Panc1 (cell line): ENCODE data around the gene BBS9.

ENCODE experiments used
- CTCF ChIP-seq: fragments of 450-650 bp; IDR thresholded peaks from 2 replicates; pipeline ENCODE4 v1.5.1; 2017; ENCODE audit warnings: mild to moderate bottlenecking
- POLR2AphosphoS5 ChIP-seq: IDR thresholded peaks from 2 replicates; pipeline ENCODE4 v1.6.1; 2012; ENCODE audit warnings: mild to moderate bottlenecking, low read depth, low read length, moderate library complexity
- REST ChIP-seq, 2 experiments: IDR thresholded peaks; 2 replicates each; pipeline ENCODE4 v1.6.1; 2011 to 2012; ENCODE audit warnings: low read depth in 2 of 2, control low read depth in 1 of 2, low read length in 1 of 2, mild to moderate bottlenecking in 1 of 2, moderate library complexity in 1 of 2; ENCODE audit not compliant: insufficient read depth in 1 of 2
- SIN3A ChIP-seq: IDR thresholded peaks from 2 replicates; pipeline ENCODE4 v1.6.1; 2012; ENCODE audit warnings: low read depth, mild to moderate bottlenecking, low read length, moderate library complexity, borderline replicate concordance; ENCODE audit not compliant: insufficient read depth
- TCF7L2 ChIP-seq: IDR thresholded peaks from 2 replicates; pipeline ENCODE4 v1.6.1; 2011; ENCODE audit warnings: mild to moderate bottlenecking, low read depth, low read length, inconsistent platforms

GRCh38 chr7:33346055-33346454 is 216.7 kb downstream of the BBS9 start:
- no peak for TF ChIP-seq CTCF
- no peak for TF ChIP-seq TCF7L2
- no peak for TF ChIP-seq POLR2AphosphoS5
- TF ChIP-seq REST (IDR thresholded peaks at IDR 0.05; ENCODE audit: insufficient read depth in 1 of 2, low read depth in 2 of 2, low read length in 1 of 2): no peak
- TF ChIP-seq SIN3A: no peak
